Stimulated activated CD4-positive, alpha-beta T cell treated with anti-CD3 and anti-CD28 coated beads, Interleukin-12 subunit alpha, Interleukin-12 subunit beta, amount 100 ng/mL, for 4 hours (primary cell): ENCODE data around the gene KCNMA1.
"Not testable (repeated sequence)": the region's sequence is repeated elsewhere in the genome, so short reads cannot be mapped to it uniquely, and the experiment has no call there.

ENCODE experiments used
- DNase-seq: peaks from one replicate; pipeline ENCODE4 v3.0.0-alpha.2; 2020

KCNMA1 gene

GRCh38 chr10:77661674-77662073 is 24.1 kb upstream of the KCNMA1 start:
- no peak for DNase-seq

- DNase-seq = no peak
Measured at GRCh38 chr10:77661100-77661499, 23.5 kb upstream of the KCNMA1 start.

- not testable (repeated sequence) for DNase-seq
Measured at GRCh38 chr10:77659046-77659670, 21.6 kb upstream of the KCNMA1 start.

DNA sequence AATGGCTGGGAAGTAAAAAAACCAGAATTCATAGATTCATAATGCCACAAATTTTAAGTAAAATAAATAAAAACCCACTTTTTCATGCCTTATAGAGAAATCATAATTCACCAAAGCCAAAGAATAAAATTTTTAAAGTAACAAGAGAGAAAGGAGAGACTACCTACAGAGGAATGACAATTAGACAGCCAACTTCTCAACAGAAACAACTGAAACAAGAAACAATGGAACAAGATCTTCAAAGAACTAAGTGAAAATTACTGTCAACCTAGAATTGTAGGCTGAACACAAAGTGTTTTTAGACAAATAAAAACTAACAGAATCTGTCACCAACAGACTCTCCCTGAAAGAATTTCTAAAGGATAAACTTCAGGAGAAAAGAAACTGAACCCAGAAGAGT is 15.6 kb upstream of the KCNMA1 start:
- DNase-seq = no peak

- no peak for DNase-seq
Measured at GRCh38 chr10:77649333-77650331, 12.0 kb upstream of the KCNMA1 start.

- DNase-seq = no peak
Measured at GRCh38 chr10:77648472-77648871, 10.9 kb upstream of the KCNMA1 start.

DNA sequence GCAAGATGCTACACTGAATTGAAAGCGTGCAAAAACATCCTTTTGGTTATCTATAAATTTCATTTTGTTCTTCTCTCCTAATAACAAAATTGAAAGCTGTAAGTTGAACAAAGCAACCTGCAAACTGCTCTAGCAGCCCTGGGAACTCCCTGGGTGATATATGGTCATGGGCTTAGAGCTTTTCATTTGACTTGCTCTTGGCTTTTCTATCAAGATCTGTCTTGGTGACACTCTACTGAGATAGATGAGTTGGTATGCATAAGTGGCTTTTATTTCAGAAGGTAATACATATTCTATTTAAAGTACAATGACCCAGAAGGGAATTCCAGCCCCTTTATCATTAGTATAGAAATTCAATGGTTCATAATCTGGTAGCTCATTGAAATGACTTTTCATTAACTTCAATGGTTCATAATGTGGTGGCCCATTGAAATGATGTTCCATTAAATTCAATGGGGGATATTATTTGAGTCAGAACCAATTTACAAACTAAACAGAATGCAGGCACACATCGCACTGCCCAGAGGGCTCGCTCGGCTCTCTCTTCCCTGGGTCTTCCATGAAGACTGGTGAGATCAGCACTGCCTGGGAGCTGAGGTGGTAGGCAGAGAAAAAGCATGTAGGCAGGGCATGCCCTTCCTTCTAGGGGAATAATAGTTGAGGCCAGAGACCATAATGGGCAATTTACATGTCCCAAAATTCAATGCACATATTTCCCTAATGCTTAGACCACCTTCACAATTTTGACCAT is 10.1 kb upstream of the KCNMA1 start:
- no peak for DNase-seq

- no peak for DNase-seq
Measured at GRCh38 chr10:77644557-77645243, 7.1 kb upstream of the KCNMA1 start.

DNA sequence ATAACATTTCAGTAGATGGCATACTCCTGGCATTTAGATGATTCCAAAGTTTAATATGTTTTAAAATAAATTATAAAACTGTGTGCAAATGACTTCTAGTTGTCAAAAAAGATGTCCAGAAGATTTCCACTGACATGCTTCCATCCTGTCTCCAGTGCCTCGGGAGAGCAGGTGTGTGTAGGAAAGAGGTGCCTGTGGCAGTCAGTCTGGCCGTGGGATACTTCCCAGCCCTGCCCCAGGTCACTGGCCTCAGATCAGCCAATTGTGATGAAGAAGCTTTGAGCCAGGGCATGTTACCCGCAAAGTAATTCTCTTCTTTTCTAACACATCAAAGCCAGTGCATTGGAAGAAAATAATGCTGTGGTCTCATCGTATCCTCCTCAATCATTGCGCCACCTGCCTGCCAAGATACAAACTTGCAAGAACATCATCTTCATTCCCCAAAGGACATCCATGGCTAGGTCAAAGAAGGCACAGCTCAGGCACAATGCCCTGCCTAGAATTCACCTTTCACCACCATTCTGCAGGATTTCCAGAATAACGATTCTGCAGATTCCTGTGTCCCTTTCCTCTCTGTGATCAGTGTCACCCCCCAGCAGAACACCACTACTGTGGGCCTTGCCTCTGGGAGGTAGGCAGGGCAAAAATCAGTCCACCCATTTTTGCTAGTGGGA is 6.3 kb upstream of the KCNMA1 start:
- no peak for DNase-seq

- DNase-seq = peak; percentile 16
Measured at GRCh38 chr10:77641788-77642397, 4.3 kb upstream of the KCNMA1 start.

DNA sequence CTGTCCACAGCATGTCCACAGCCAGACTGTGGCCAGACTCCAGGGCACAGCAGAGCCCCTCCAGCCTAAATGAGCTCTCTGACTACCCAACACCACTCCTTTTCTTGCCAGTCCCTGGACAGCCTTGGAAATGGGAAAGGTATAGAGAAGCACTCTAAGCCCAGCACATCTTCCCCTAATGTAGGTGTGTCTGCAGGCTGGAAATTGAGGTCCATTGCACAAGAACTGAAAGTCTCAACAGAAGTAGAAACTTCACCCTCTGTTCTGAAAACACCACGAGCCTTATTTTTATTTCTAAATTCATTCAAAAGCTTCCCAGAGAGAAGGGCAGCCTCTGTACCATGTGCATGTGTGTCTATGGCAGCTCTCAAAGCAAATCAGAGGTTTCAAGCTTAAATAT is 3.7 kb upstream of the KCNMA1 start:
- DNase-seq = no peak

GRCh38 chr10:77640167-77640566 is 2.6 kb upstream of the KCNMA1 start:
- no peak for DNase-seq

GRCh38 chr10:77639756-77640155 is 2.1 kb upstream of the KCNMA1 start:
- no peak for DNase-seq

DNA sequence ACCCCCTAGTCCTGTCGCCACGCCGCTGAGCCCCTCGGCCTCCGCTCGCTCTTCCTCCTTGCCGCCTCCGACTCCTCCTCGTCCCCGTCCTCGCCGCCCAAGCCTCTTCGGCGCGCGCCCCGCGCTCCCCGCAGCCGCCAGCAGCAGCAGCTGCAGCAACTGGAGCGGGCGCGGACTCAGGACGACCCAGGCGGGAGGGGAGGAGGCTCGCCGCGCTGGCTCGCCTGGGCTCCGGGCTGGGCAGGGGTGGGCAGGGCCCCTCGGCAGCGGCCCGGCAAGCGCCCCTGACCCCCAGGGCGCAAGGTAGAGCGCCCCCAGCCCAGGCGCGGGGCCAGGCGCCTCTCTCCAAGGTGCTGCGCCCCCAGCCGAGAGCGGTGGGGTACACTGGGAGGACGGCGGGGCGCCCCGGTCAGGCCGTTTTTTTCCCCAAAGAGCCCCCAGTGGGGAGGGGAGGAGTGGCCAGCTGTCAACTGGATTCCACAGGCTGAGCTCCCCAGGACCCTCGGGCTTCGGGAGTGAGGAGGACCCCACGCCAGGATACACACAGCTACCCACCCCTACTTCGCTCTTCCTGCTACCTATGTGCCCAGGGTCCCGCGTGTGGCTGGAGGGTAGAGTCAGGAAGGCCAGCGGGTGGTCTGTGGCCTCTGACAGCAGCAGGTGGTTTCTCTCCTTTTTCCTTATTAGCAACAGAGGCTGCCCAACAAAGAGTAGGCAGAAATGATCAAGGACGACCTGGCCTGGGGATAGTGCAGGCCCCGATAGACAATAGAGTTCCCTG is 903 bp upstream of the KCNMA1 start:
- no peak for DNase-seq

DNA sequence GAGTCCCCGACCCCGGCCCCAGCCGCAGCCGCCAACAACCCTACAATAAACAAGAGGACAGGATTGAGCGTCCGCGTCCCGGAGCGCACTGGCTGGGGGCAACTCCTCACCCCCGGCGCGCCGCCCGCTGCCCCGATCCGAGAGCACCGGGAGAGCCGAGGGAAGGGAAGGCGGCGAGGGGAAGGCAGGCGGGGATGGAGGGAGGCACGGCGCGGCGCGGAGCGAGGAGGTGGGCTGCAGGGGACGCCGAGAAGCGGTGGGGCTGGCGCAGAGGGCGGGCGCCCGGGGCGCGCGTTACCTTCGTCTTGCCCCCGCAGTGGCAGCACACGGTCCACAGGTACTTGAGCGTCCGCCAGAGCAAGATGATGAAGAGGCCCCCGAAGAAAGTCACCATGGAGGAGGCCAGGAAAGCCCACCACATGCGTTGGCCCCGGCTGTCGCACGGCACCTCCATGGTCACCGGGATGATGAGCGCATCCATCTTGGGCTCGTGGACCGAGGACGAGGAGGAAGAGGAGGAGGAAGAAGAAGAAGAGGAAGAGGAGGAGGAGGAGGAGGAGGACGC is 559 bp downstream of the KCNMA1 start:
- no peak for DNase-seq

DNA sequence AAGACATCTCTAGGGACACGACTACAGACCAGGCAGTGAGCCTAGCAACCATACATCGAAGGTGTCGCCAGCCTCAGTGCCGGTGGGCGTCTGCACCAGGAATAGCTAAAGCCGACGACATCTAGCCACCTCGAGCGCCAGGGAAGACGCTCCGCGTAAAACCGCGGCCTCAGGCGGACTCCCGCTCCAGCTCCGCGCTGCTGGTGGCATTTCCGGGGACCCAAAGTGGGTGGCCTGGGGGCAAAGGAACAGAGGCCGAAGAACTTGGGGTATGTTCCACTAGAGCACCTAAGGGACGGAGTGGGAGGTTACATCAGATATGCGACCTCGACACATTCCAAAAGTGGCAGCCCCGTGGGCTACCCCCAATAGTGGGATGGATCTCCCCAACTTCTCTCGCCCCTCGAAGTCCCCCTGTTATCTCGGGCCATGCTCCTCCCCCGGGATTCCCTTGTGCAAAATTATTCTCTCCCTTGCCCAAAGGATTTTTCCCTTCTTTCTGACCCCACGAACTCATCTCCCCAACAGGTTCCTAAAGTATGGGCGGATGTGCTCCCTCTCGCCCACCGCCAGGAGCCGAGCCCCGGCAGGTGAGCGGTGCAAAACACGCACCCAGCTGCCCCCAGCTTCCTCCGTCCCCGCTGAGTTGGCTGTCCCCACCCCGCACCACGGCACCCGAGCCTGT is 1.2 kb downstream of the KCNMA1 start:
- no peak for DNase-seq

DNA sequence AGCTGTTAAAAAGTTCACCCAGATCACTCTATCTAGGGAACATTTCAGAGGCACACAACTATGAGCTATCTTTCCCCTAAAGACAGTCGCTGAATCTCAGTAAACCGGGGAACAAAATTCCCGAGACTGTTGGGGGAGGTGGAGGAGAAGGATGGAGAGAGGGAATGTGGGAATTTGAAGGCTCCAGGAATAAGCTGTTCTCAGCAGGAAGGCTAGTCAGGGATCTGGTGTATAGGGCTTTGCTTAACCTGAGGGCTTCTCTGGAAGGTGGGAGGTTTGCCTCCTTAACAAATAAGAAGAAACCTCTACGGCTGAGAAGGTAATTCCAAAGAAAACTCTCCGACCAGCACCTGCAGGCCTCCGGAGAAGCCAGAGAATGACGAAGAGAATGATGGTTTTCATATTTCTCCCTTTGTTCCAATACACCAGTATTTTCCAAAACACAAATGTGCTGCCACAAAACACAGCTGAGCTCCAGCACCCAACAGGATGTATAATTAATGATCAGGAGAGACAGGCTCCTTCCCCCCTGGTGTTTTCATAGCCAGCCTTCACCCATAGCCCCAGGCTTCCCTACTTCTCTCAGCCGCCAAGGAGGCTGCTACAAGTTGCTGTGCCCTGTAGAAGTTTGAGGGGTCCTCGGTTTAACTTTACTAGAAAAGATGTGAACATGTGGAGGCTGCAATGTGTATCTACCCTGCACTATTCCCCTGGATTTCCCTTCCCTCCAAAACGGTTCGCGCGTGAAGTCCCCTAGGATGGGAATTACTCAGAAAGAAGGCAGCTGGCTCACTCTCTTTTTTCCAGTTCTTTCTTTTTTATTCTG is 2.0 kb downstream of the KCNMA1 start:
- no peak for DNase-seq

DNA sequence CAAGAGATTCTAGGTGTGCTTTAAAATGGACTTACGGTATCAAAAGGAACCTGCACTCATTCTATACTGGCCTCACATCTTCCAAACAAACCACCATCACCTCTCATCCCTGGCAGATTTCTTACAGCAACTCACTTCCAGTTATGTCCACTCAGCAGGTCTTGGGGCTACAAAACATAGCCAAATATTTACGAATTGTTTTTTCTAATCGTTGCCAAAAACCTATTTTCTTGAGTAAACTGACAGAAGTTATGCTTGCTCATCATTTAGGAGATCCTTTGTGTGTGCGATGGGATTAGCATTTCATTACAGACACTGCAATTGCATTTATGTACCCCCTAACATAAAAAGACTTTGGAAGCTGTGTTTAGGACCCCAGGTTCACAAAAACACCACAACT is 2.7 kb downstream of the KCNMA1 start:
- DNase-seq = no peak

DNA sequence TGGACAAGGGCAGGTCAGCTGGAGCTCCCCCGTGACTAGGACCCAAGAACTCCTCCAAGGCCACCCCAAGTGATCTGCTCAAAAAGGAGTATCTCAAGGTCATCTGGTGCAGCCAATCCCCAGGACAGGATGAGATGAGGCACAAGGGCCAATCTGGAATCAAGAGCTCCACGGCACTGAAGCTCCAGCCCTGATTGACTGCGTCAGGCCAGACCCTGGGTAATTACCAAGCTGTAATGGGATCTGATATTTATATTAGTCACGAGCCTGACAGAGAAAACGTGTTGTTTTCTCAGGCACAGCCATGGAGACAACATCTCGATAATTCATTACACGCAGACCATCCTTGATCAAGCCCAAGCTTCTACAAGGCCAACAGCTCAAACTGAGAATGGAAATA is 4.2 kb downstream of the KCNMA1 start:
- no peak for DNase-seq
